ENCODE measurements around the gene ERICH2. TPM values are rescaled to one million over a fixed set of nuclear protein-coding genes. Genes with fewer than 3 reads are reported as not detected.

ERICH2 gene
- total and polyA plus RNA-seq, 2 of the 13 experiments (the other 11 are each of a cell fraction or from before 2014, with no cell fraction given): not detected

DNA sequence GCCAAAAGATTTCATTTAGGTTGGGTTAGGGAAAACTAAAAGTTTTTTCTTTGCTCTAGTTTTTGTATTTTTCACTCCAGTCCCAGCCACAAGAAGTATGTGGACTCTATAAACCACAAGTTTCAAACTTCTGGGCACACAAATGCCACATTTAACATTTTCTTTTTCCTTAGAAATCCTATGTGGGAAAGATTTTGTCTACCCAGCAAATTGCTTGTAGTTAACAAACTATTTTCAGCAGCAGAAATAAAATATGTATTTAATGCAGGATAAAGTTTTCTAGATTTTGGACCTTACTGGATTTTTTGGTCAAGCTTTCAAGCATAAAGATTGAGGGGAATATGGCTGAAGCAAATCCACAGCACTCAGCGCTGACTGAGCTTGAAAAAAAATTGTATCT lies 9.1 kb downstream of the ERICH2 start:
- Histone ChIP-seq H3K27ac (ENCODE audit: extremely low read length, insufficient read depth, low read length) (no peak overlapping the region), H3K4me3 (replicated peaks in 1 of 3; ENCODE audit: insufficient read depth in 1 of 3, low read depth in 2 of 3, low read length in 3 of 3) (no peak overlapping the region), H3K79me2 (ENCODE audit: insufficient read depth, low read length) (no peaks in the 10 kb centered on the region), H3K9ac (ENCODE audit: insufficient read depth, low read depth, low read length) (no peak overlapping the region), H3K4me1 (ENCODE audit: insufficient read depth, low read length) (no peaks in the 10 kb centered on the region), H4K20me1 (ENCODE audit: insufficient read depth, low read length) (no peaks in the 10 kb centered on the region), H3K9me3 (ENCODE audit: low read length) (no peaks in the 10 kb centered on the region), H3K4me2 (ENCODE audit: low read depth, low read length) (no peak overlapping the region), H3K27me3 (ENCODE audit: control insufficient read depth in 1 of 2, insufficient read depth in 2 of 2, low read length in 2 of 2) (no peaks in the 10 kb centered on the region), H3K36me3 (replicated peaks in 1 of 2; ENCODE audit: control insufficient read depth in 1 of 2, insufficient read depth in 2 of 2, low read length in 2 of 2) (no peaks in the 10 kb centered on the region), H2AFZ (ENCODE audit: low read length) (no peak overlapping the region)
- ChIA-PET POLR2A (no interaction called here), CTCF (ENCODE audit: low intra/inter-chr PET ratio, low total read pairs) (no interaction called here)
- TF ChIP-seq SRF (IDR thresholded peaks at IDR 0.05; ENCODE audit: low read depth, low read length): no peak
- TF ChIP-seq ESRRA (CRISPR knock-in tag; IDR thresholded peaks at IDR 0.05; ENCODE audit: low read depth): no peak
- TF ChIP-seq SSRP1 (CRISPR knock-in tag; IDR thresholded peaks at IDR 0.05): no peak
- TF ChIP-seq DPF2 (CRISPR knock-in tag; IDR thresholded peaks at IDR 0.05; ENCODE audit: borderline replicate concordance, low read depth): no peak
- peak; percentile 55 to 69 for TF ChIP-seq MAFK (conservative IDR thresholded peaks at IDR 0.05 in 1 of 2, IDR thresholded peaks at IDR 0.05 in 1 of 2; ENCODE audit: low read length in 2 of 2)
- no peak for TF ChIP-seq PPARG (CRISPR knock-in tag; conservative IDR thresholded peaks at IDR 0.05)
- TF ChIP-seq MAFF (IDR thresholded peaks at IDR 0.05; ENCODE audit: low read depth, low read length): peak; percentile 56
- in situ Hi-C loops (cut with HindIII; ENCODE audit: extremely low pct_ligation_motif_present, low pct_unique_long_range_greater_than_20kb) (no loop called here), intact Hi-C loops (cut with micrococcal nuclease; ENCODE audit: unreplicated experiment) (no loop called here)
- ATAC-seq (no peak), DNase-seq (ENCODE audit: low spot score) (no peak), FAIRE-seq (no peak)
- WGBS (ENCODE audit: low lambda C conversion rate): 84% methylated on average over 1 of the region's 1 CpG
- BruUV-seq (replicated peaks): no TSS peak

DNA sequence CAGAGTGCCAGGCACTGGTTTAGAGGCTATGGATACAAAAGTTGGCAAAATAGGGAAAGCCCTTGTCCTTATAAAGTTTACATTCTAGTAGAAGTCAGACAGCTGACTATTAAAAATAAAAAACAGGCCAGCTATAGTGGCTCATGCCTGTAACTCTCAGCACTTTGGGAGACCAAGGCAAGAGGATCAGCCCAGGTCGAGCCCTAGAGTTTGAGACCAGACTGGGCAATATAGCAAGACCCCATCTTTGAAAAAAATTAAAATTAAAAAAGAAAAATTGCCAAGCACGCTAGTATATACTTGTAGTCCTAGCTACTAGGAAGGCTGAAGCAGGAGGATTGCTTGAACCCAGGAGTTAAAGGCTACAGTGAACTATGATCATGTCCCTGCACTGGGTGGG lies 12.5 kb downstream of the ERICH2 start:
- POLR2A ChIA-PET: no interaction called here

More for the DNA sequence above, 12.5 kb downstream of the ERICH2 start:
- Histone ChIP-seq H4K20me1 (ENCODE audit: insufficient read depth, low read length) (no peaks in the 10 kb centered on the region), H3K9ac (ENCODE audit: insufficient read depth, low read depth, low read length) (no peak overlapping the region), H3K4me3 (replicated peaks in 1 of 3; ENCODE audit: insufficient read depth in 1 of 3, low read depth in 2 of 3, low read length in 3 of 3) (no peak overlapping the region), H3K4me2 (ENCODE audit: low read depth, low read length) (no peak overlapping the region), H3K36me3 (replicated peaks in 1 of 2; ENCODE audit: control insufficient read depth in 1 of 2, insufficient read depth in 2 of 2, low read length in 2 of 2) (no peaks in the 10 kb centered on the region), H3K9me3 (ENCODE audit: low read length) (no peaks in the 10 kb centered on the region), H3K27ac (ENCODE audit: extremely low read length, insufficient read depth, low read length) (no peak overlapping the region), H3K4me1 (ENCODE audit: insufficient read depth, low read length) (no peaks in the 10 kb centered on the region), H3K79me2 (ENCODE audit: insufficient read depth, low read length) (no peaks in the 10 kb centered on the region), H3K27me3 (ENCODE audit: control insufficient read depth in 1 of 2, insufficient read depth in 2 of 2, low read length in 2 of 2) (no peaks in the 10 kb centered on the region), H2AFZ (ENCODE audit: low read length) (no peak overlapping the region)
- FAIRE-seq (no peak), DNase-seq (ENCODE audit: low spot score) (no peak), ATAC-seq (no peak)
- in situ Hi-C loops (cut with HindIII; ENCODE audit: extremely low pct_ligation_motif_present, low pct_unique_long_range_greater_than_20kb): no loop called here
- BruUV-seq (replicated peaks): no TSS peak
- CTCF ChIA-PET (ENCODE audit: low intra/inter-chr PET ratio, low total read pairs): no interaction called here
- no peak for TF ChIP-seq MIXL1 (CRISPR knock-in tag; IDR thresholded peaks at IDR 0.05)
- TF ChIP-seq ZNF746 (CRISPR knock-in tag; IDR thresholded peaks at IDR 0.05): no peak
- TF ChIP-seq PCBP1 (IDR thresholded peaks at IDR 0.05; ENCODE audit: borderline replicate concordance, low read depth, low read length): no peak
- peak; percentile 53; the same call in 1 of the 2 replicates for TF ChIP-seq ZNF121 (CRISPR knock-in tag; IDR thresholded peaks at IDR 0.05)
- no peak for TF ChIP-seq ZC3H4 (CRISPR knock-in tag; IDR thresholded peaks at IDR 0.05; ENCODE audit: borderline replicate concordance)
- intact Hi-C loops (cut with micrococcal nuclease; ENCODE audit: unreplicated experiment): no loop called here
- WGBS (ENCODE audit: low lambda C conversion rate): 43% methylated on average over 2 of the region's 2 CpGs
